HG03064 (cell line): ENCODE data around the gene DUSP8.
A peak's percentile ranks its signal among the peaks of the same experiment; 100 is the strongest.

ENCODE experiments used
- ATAC-seq: cut with Tn5 transposase; IDR thresholded peaks from one replicate; pipeline ENCODE4 v1.9.1; 2021; ENCODE audit warnings: low read depth; ENCODE audit not compliant: unreplicated experiment

The DUSP8 gene

DNA sequence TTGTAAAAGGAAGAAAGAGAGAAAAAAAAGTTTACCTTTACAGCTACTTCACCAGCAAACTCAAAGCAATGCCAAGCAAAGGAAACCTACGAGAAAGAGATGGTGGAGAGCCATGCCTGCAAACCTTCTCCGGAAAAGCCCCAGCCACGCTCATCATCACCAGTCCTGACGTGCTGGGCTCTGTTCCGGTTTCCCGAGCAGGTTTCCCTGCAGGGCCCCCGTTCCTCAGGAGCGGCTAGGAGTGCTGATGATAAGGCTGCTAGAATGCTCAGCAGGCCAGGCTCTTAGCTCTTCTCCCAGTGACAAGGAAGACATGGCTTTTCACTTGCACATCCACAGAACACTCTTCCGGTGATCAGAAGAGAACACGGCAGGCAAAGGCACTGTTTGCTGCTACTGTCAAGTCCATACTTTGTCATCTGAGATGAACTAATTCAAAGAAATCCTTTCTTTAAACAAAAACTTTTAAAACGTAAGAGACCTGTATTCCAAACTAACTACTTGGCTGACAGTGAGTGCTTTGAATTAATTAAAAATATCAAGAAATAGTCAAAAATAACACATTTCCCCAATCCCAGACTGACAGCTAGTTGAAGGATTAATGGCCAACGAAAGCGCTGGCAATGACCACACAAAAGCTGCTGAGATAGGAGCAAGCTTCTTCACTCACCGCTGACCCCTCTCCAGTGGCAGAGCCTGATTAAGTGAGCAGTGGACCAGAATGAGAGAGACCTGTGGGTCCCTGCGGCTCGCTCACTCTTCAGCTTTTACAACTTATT lies 35.8 kb downstream of the DUSP8 start:
- ATAC-seq = no peak

DNA sequence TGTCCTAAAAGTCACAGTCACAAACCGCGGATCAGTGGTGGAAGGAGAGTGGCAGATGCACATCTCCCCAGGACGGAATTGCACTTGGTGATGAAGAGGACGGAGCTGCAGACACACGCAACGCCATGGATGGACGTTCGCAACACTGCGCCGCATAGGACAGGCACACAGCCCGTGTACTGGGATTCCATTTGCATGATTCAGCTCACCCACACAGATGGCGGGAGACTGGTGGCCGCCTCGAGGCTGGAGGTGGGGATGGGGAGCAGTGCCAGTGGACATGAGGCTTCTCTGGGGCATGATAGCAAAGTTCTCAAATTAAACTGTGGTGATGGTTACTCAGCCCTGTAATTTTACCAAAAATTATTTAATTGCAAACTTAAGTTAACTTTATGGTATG lies 37.4 kb downstream of the DUSP8 start:
- no peak for ATAC-seq

DNA sequence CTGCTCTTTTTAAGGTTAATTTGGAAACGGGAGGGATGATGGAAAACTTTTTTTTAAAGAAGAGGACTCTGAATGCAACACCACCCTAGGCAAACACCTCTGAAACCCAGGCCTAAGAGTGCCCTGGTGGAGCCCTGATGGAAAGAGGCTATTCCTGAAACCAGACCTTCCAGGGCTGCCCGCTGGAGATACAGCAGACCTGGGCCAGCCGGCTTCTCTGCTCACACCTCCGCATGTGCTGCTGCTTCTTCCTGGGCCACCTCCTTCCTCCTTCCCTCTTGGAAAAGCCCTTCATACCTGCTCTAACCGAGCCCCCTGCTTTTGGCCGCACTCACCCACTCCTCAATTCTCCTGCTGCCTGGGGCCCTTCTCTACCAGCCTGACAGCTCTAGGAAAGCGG lies 37.9 kb downstream of the DUSP8 start:
- ATAC-seq = no peak

DNA sequence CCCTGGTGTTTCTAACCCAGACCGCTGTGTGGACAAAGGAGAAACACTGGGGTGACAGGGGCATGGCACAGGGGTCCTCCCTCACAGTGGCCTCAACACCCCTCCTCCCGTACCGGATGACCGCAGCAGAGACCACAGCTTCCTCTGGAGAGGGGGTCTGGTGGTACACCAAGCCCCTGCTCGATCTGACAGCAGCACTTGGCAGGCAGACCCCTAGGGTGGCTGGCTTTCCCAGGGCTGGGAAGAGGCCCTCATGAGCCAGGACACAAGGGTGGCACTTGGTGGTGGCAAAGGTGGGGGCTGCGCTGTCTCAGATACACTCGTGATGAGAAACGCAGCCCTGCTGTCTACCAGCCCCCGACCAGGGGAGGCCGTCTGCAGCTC lies 38.7 kb downstream of the DUSP8 start:
- no peak for ATAC-seq

DNA sequence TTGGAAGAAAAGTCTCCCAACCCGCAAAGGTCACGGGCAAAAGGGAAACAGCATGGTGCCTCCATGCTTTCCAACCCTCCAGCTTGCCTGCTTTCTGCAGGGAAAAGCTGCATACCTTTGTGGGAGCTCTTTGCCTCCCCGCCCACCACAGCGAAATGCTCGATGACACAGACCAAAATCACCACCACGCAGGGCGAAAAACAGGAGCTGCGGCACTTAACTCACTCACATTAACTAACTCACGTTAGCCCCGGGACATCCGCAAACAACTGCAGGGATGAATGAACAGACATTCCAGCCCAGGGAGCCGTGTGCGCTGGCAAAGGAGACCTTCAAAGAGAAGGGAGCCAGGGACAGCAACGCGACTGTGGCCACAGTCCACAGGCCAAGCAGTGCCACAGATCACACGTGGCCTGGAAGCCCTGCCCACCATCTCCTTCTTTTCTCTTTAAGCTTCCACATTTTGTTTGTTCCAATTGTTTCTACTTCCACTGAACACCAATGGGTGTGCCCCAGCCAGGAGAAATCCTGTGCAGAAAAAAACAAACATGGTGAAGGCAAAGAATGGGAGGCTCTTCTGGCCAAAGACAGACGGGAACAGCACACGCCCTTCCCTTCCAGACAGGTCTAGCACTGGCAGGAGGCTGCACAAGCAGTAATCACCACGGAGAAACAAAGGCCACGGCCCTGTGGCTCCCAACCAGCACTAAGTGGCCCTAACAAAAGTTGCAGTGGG lies 39.3 kb downstream of the DUSP8 start:
- ATAC-seq = no peak

DNA sequence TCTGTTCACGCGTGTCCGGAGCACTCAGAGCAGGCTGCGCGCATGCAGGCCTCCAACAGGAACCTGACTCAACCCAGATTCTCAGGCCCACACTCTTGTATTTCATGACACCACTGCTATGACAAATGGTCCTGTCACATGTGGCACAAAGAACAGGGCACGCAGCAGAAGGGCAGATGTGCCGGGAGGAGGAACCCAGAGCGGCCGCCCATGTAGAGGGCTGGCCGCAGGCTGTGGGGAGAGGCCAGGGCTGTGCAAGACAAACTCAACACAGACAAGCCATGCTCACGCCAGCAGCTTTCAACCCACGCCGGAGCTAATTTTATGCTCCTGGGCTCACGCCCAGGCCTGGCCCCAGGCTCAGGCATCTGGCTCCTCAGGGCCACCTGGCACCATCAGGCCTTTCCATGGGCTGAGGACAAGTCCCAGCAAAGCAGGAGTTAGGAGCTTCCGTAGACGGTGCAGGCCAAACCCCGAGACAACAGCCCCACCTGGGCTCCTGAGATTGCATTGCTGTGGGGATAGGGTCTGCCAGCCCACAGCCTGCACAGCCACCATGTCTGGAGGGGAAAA lies 40.0 kb downstream of the DUSP8 start:
- no peak for ATAC-seq

DNA sequence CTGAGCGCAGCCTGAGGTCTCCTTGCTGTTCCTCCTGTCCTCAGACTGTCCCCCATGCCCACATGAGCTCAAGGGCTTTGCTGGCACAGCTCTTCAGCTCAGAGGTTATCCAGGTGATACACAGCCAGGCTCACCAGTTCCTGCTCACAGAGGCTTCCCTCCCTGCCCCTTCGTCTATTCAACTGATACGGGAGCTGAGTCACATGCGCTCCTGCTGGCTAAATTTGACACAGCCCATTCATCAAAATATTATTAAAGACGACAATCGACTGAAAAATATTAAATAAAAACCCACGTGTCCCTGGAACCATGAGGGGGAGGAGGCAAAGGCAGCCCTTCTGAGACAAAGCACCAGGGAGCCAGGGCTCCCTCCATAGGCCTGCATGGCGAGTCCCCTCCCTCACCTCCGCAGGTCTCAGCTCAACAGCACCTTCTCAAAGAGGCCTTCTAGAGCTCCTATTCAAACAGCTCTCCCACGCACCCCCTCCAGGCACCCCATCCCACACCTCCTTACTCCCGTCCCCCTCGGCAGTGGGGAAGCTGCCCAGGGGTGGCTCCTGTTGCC lies 40.5 kb downstream of the DUSP8 start:
- ATAC-seq = no peak

DNA sequence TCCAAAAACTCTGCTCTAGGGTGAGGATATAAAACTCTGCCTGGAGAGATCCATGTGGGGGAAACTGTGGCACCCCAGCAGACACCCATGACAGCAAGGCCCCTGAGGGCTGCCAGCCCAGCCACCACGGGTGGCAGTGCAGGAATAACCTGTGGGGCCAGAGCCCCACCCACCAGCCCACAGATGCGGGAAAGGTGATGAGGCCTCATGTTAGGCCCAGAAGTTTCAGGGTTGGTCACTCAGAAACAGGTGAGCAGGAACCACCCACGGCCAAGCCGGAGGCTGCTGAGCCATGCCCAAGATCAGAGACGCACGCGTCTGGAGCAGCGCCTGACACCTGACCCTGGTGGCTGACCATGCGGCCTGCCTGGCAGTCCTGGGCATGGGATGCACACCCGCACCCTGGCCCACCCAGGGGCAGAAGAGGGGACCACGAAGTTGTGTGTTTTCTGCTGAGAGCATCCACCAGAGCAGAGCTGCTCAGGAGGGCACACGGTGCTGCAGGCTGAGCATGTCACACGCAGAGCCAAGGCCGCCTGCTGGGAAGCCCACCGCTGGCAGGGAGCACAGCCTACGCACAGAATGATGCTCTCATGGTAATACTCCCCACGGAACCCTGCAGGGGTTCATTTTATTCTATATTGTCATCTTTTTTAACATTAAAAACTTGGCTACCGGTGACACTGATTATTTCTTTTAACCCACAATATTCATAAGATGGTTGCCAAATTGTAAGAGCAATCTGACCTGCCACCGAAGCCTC lies 41.2 kb downstream of the DUSP8 start:
- no peak for ATAC-seq

DNA sequence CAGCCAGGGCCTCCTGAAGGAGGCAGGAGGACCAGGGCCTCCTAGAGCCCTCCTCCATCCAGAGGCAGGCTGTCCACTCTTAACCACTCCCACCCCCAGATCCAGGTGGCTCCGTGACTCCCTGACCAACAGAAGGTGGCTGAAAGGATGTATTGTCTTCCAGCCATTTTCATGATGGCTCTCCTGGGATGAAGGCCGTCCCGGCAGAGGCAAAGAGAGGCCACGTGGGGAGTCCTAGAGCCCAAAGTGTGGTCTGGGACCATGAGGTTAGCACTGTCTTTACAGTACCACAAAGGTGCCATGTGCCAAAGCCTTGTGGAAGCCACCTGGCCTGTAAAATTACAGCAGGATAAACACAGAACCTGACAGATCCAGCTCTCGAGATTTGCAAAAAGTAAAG lies 42.3 kb downstream of the DUSP8 start:
- ATAC-seq = no peak

DNA sequence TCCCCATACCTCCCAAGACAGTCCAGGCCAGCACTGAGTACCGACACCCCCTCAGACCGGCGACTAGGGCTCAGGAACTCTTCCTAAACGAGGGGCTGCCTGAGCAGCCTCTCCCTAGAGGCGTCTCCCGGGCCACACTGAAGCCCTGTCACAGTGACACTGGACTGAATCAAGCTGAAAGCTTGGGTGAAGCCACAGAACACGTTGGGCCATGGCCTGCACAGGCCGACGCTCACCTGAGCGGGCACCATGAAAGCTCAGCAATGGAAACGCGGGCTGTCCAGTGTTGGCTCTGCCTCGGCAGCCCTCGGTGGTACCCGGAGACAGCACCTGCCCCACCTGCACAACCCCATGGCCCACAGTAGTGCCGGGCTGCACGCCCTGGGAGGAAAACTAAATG lies 42.8 kb downstream of the DUSP8 start:
- ATAC-seq = no peak

DNA sequence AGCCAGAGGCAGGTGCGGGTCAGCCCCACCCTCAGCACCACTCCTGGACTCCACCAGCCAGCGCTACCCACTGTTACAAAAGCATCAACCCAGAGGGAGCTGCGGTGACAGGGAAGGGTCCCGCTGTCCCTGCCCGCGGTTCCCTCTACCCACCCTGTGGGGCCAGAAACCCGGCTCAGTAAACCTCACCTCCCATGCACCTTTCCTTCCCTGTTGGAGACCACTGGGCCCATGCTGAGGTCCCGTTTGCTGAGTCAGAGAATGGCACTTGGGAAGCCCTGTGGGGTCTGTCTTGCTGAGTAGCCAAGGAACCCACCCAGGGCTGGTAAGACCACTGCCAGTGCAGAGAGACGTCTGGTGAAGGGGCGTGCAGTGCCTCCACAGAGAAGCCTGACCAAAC lies 43.4 kb downstream of the DUSP8 start:
- no peak for ATAC-seq

DNA sequence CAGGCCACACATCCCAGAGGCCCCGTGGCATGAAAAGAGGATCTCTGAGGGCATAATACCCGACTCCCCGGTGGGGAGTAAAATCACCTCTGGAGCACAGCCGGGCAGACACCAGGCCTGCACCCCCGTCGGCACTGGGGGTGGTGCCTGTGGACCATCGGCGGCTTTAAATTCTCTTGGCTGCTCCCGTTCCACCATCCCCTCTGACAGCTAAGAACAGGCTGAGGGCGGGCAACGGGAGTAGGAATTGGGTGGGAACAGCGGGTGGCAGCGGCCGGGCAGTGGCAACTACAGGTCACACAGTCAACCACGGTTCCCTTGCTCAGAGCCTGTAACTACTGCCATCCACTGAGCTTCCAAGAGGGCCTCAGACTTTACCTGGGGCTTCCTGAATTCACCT lies 45.3 kb downstream of the DUSP8 start:
- ATAC-seq = no peak

DNA sequence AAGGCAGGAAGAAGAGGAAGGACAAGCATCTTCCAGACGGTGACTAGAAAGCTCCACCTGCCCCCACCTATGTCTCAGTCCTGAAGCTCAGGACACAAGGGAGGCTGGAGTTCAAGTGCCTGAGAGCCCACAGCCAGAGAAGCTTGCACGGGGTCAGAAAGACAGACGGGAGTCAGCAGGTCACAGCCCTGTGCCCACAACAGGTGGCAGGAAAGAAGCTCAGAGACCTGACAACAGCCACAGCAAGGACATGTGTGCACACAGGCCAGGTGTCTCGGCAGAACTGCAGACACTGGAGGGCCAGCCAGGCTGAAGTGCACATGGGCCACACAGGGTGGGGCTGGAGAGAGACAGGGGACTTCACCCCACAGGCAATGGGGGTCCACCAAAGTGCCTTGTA lies 48.3 kb downstream of the DUSP8 start:
- no peak for ATAC-seq

DNA sequence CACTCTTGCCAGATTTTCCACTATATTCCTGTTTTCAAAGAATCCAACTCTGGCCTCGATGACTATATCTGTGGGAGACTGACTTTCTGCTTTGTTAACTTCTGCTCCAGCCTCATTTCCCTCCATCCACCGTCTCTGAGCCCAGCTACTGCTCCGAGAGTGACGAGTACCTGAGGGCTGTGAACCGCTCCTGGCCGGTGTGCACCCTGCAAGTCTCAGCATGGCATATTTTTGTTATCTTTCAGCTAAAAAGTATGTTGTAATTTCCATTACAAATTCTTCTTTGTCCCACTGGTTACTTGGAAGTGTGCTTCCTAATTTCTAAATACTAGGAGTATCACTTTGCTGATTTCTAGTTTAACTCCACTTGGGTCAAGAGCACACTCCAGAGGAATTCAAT lies 49.0 kb downstream of the DUSP8 start:
- no peak for ATAC-seq

DNA sequence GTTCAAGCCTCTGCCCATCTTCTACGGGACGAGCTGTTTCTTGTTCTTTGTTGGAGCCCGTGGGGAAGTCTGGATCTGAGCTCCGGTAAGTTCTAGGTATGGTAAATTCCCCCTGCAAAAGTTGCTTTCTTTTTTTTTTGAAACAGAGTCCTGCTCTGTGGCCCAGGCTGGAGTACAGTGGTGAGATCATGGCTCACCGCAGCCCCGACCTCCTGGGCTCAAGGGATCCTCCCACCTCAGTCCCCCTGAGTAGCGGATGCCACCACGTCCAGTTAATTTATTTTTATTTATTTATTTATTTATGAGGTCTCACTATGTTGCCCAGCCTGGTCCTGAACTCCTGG lies 50.0 kb downstream of the DUSP8 start:
- peak; percentile 25 for ATAC-seq

DNA sequence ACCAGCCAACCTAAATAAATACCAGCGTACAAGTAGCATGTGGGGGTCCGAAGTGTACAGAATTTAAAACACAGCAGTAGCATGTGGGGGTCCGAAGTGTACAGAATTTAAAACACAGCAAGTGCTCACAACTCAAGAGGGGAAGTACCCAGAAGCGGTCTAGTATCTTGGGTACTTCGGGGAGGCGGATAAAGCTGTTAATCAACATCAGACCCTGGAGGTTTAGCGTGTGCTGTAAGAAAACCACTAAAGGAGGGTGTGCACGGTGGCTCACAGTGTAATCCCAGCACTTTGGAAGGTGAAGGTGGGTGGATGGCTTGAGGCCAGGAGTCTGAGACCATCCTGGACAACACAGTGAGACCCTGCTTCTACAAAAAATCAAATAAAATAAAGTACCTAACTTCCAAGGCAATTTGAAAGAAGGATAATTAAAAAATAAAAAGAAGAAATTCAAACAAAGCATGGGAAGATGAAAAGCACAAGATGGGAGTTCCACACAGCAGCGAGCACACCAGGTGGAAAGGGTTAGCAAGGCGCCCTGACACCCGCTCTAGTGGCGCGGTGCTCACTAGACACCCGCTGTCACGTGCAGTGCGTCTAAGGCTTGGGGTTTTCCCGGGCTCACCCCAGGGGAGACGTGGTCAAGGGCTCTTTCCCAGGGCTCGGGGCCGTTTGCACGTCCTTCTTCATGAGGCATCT lies 50.5 kb downstream of the DUSP8 start:
- ATAC-seq = peak; percentile 65

DNA sequence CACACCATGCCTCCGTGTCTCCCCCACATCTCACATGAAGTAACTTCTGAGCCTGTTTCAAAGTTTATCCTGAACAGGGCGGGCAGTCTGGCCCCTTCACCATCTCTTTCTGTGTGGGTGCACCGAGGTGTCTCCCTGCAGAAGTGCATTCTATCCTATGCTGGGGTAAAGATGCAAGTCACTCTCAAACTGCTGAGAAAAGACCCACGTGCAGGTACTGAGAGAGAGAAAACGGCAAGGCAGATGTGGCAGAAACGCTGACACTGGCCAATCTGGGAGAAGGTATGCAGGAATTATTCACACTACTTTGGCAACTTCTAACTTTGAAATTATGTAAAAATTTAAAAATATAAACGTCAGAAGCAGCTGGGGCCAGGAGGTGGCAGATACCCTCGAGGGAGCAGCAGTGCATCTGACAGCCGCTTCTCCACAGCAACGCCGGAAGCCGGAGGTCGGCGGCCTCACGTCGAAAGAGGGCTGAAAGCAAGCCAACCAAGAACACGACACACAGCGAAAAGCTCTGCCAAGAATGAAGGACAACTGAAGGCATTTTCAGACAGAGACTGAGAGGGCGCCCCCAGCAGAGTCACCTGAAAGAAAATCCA lies 51.3 kb downstream of the DUSP8 start:
- no peak for ATAC-seq

DNA sequence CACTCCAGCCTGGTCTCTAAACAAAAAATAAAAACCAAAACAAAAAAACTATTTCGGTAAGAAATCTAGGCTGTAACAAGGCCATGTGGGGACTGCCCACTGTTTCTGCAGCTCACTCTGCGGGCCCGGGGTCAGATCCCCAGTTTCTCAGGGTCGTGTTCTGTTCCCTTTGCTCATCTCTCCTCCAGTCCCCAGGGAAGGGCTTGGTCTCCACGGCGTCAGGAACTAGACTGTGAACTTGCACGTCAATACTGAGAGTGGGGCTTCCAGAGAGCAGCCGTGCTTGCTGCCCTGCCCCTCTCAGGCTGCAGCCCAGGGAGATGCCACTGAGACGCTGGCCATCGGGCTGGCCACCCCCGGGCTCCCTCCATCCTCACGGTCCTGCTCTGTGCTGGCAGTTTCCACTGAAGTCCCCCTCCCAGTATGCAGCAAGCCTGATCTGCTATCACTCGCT lies 51.8 kb downstream of the DUSP8 start:
- no peak for ATAC-seq

DNA sequence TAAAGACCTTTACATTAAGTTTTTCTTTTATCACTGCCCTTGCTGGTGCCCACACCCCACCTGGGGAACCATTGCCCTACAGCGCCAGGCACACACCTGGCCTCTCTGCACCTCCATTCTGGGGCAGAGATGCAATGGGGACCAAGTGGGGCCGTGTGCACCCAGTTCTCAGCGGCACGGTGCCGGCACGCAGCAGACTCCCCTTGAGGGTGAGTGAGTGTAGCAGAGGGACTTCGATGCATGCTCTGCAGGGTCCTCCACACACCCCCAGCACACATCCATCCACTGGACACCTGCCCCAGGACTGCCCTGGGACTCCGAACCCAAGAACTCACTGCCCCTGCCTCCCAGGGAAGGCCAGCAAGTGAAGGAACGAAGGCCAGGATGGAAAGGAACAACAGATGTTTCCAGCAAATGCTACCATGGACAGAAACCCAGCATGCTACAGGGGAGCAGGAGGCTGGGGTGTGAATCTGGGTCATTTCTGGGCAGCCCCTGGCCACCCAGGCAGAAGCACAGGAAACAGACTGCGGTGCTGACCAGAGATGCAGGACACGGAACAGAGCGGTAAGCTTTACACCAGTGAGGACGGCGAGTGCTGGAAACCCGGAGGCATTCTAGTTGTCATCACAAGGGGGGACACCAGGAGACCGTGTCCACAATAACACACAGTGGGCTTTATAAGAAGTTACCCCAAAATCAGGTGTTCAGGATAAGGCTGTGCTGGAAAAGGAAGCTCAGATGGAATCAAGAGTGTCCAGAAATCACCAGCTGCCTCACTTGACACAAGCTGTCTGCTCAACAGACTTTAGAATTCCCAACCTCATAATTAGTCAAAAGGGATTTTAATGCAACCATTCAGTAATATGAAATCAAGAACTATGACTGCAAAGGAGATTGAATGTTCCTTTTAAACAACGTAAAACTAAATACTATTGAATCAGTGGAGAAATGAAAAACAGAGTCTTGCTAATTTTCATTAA lies 52.8 kb downstream of the DUSP8 start:
- ATAC-seq = no peak
